SU-DHL-6 (cell line): ENCODE measurements around the gene MAST4.

Experiments
- CTCF ChIP-seq: fragments of 200-600 bp; sonication (generic); IDR thresholded peaks from one replicate; pipeline ENCODE4 v1.5.1; 2017; ENCODE audit warnings: antibody characterized with exemption, mild to moderate bottlenecking, low read length, moderate library complexity; ENCODE audit not compliant: insufficient read depth, poor library complexity, severe bottlenecking
- EZH2phosphoT487 ChIP-seq: fragments of 200-600 bp; sonication (generic), shearing (Covaris generic); conservative IDR thresholded peaks from 2 replicates; pipeline ENCODE4 v1.6.1; 2018; ENCODE audit warnings: mild to moderate bottlenecking, antibody characterized with exemption, low read length, moderate library complexity, mixed read lengths

GRCh38 chr5:66621736-66622135, 25.5 kb downstream of the MAST4 start:
- no peak for TF ChIP-seq CTCF
- no peak for TF ChIP-seq EZH2phosphoT487
